HCT116 (cell line): ENCODE results near the gene CFAP74. TPM values are rescaled to one million over a fixed set of nuclear protein-coding genes. Genes with fewer than 3 reads are reported as not detected.
A peak's percentile ranks its signal among the peaks of the same experiment; 100 is the strongest.

ENCODE experiments used
- ATAC-seq: fragments of 200-7000 bp; cut with Tn5 transposase; 2 replicates; pipeline ENCODE4 v1.9.1; 2020; ENCODE audit warnings: mild to moderate bottlenecking, moderate library complexity
- BruUV-seq: library from RNA; stranded (reverse); fragments of 400-500 nt; replicated peaks from 2 replicates; lab custom pipeline; 2021; lab: Mats Ljungman, UMichigan
- CTCF ChIA-PET: fragments of 300-600 bp; sonication (Branson Sonifier 250); formaldehyde crosslinking; loops from one replicate; lab custom pipeline; 2021; ENCODE audit warnings: antibody characterized with exemption; lab: Charles Lee
- POLR2A ChIA-PET: fragments of 300-600, 350-600 bp; sonication (Branson Sonifier 250); formaldehyde crosslinking; loops from one replicate; lab custom pipeline; 2021; ENCODE audit warnings: antibody characterized with exemption; lab: Charles Lee
- RAD21 ChIA-PET, 2 experiments: fragments of 300-600 bp; sonication (Branson Sonifier 250); formaldehyde crosslinking; loops; one replicate each; lab custom pipeline; 2023; ENCODE audit warnings: low total read pairs in 2 of 2; ENCODE audit not compliant: uncharacterized antibody in 2 of 2, unreplicated experiment in 2 of 2, low non-redundant PET in 1 of 2; lab: Charles Lee
- DNase-seq: peaks from one replicate; pipeline ENCODE4 v3.0.0-alpha.2; 2010; ENCODE audit warnings: low read depth, low spot score
- H2AFZ ChIP-seq: fragments of 200-600 bp; shearing (Covaris generic), sonication (generic); 2 replicates; pipeline ENCODE4 v1.6.1; 2017; ENCODE audit warnings: low read depth, mixed run types, mixed read lengths, antibody characterized with exemption, low read length; ENCODE audit not compliant: poor library complexity, severe bottlenecking
- H3K27ac ChIP-seq: 2 replicates; pipeline ENCODE4 v1.5.1; 2012; ENCODE audit warnings: low read depth, low read length
- H3K27me3 ChIP-seq: fragments of 200-600 bp; sonication (generic); 2 replicates; pipeline ENCODE4 v1.6.1; 2016; ENCODE audit warnings: mixed run types, low read length, mixed read lengths; ENCODE audit not compliant: insufficient read depth
- H3K36me3 ChIP-seq, 2 experiments: fragments of 200-500 bp in 1 of 2; fragments of 200-600 bp in 1 of 2; sonication (Bioruptor generic) in 1 of 2; sonication (generic) in 1 of 2; 2 replicates each; pipeline versions ENCODE4 v1.5.1 to v1.6.1; 2014 to 2016; ENCODE audit warnings: low read length in 2 of 2, inconsistent platforms in 1 of 2, mixed read lengths in 1 of 2, mixed run types in 1 of 2; ENCODE audit not compliant: insufficient read depth in 2 of 2, control insufficient read depth in 1 of 2
- H3K4me1 ChIP-seq, 2 experiments: fragments of 200-600 bp in 1 of 2; sonication (generic) in 1 of 2; 2 replicates each; pipeline versions ENCODE4 v1.5.1 to v1.6.1; 2012 to 2017; ENCODE audit warnings: low read length in 2 of 2, inconsistent platforms in 1 of 2, mild to moderate bottlenecking in 1 of 2, mixed read lengths in 1 of 2, mixed run types in 1 of 2, moderate library complexity in 1 of 2; ENCODE audit not compliant: insufficient read depth in 2 of 2, control insufficient read depth in 1 of 2
- H3K4me2 ChIP-seq: fragments of 200-600 bp; sonication (generic); 2 replicates; pipeline ENCODE4 v1.6.1; 2017; ENCODE audit warnings: mixed run types, low read length, mixed read lengths
- H3K4me3 ChIP-seq, 2 experiments: fragments of 200-600 bp in 1 of 2; sonication (generic) in 1 of 2; replicated peaks in 1 of 2; 2 replicates each; pipeline ENCODE4 v1.5.1; 2011 to 2016; ENCODE audit warnings: low read length in 2 of 2, control low read depth in 1 of 2, low read depth in 1 of 2, mild to moderate bottlenecking in 1 of 2, mixed read lengths in 1 of 2, mixed run types in 1 of 2
- H3K79me2 ChIP-seq: fragments of 200-600 bp; sonication (generic); 2 replicates; pipeline ENCODE4 v1.6.1; 2017; ENCODE audit warnings: mild to moderate bottlenecking, mixed run types, low read length, moderate library complexity, mixed read lengths; ENCODE audit not compliant: insufficient read depth
- H3K9ac ChIP-seq: fragments of 200-600 bp; sonication (generic); 2 replicates; pipeline ENCODE4 v1.6.1; 2016; ENCODE audit warnings: low read length, mixed read lengths
- H3K9me2 ChIP-seq: fragments of 200-600 bp; sonication (generic), shearing (Covaris generic); 2 replicates; pipeline ENCODE4 v1.6.1; 2017; ENCODE audit warnings: mixed run types, mild to moderate bottlenecking, moderate library complexity; ENCODE audit not compliant: insufficient read depth
- H3K9me3 ChIP-seq, 2 experiments: fragments of 200-500 bp in 1 of 2; fragments of 200-600 bp in 1 of 2; sonication (Bioruptor generic) in 1 of 2; sonication (generic) in 1 of 2; 2 replicates each; pipeline ENCODE4 v1.6.1; 2014 to 2017; ENCODE audit warnings: low read length in 2 of 2, mixed read lengths in 2 of 2, inconsistent platforms in 1 of 2, low read depth in 1 of 2, mild to moderate bottlenecking in 1 of 2, mixed run types in 1 of 2, moderate library complexity in 1 of 2; ENCODE audit not compliant: control insufficient read depth in 1 of 2, insufficient read depth in 1 of 2
- H4K20me1 ChIP-seq: fragments of 200-600 bp; sonication (generic), shearing (Covaris generic); 2 replicates; pipeline ENCODE4 v1.6.1; 2017; ENCODE audit warnings: mixed run types, mild to moderate bottlenecking, moderate library complexity; ENCODE audit not compliant: insufficient read depth
- CEBPB ChIP-seq: IDR thresholded peaks from 2 replicates; pipeline ENCODE4 v1.6.1; 2012; ENCODE audit warnings: low read depth
- EGR1 ChIP-seq: IDR thresholded peaks from 2 replicates; pipeline ENCODE4 v1.6.1; 2012; ENCODE audit warnings: low read depth
- POLR2A ChIP-seq: IDR thresholded peaks from 2 replicates; pipeline ENCODE4 v1.7.0; 2011; ENCODE audit warnings: borderline replicate concordance; ENCODE audit not compliant: insufficient read depth, insufficient read length; ENCODE audit errors: extremely low read depth
- POLR2AphosphoS5 ChIP-seq: IDR thresholded peaks from 2 replicates; pipeline ENCODE4 v1.6.1; 2011; ENCODE audit warnings: mild to moderate bottlenecking, low read depth, low read length, moderate library complexity
- SRF ChIP-seq: IDR thresholded peaks from 2 replicates; pipeline ENCODE4 v1.6.1; 2012; ENCODE audit warnings: low read depth
- YY1 ChIP-seq: IDR thresholded peaks from 2 replicates; pipeline ENCODE4 v1.6.1; 2011; ENCODE audit warnings: low read length, low read depth, moderate library complexity, mild to moderate bottlenecking; ENCODE audit not compliant: insufficient replicate concordance; ENCODE audit errors: extremely low read depth
- intact Hi-C: fragments of 100-400 bp; cut with micrococcal nuclease; formaldehyde crosslinking; loops from 2 replicates; pipeline ENCODE4 v1.10.0; 2022
- total RNA-seq: library from RNA; stranded (reverse); gene quantifications from one replicate; pipeline ENCODE4 v1.2.1, GENCODE V29; 2021; ENCODE audit not compliant: unreplicated experiment
- TF ChIP-seq, protein P1 (sequence below): IDR thresholded peaks from 2 replicates; pipeline ENCODE4 v1.6.1; 2012; ENCODE audit warnings: low read depth
- TF ChIP-seq, protein P2 (sequence below): IDR thresholded peaks from 2 replicates; pipeline ENCODE4 v1.6.1; 2011; ENCODE audit warnings: mild to moderate bottlenecking, low read length, moderate library complexity; ENCODE audit not compliant: insufficient replicate concordance; ENCODE audit errors: extremely low read depth

CFAP74 gene
- total RNA-seq, 1 experiment from 2014 or later: 4.9 TPM

DNA sequence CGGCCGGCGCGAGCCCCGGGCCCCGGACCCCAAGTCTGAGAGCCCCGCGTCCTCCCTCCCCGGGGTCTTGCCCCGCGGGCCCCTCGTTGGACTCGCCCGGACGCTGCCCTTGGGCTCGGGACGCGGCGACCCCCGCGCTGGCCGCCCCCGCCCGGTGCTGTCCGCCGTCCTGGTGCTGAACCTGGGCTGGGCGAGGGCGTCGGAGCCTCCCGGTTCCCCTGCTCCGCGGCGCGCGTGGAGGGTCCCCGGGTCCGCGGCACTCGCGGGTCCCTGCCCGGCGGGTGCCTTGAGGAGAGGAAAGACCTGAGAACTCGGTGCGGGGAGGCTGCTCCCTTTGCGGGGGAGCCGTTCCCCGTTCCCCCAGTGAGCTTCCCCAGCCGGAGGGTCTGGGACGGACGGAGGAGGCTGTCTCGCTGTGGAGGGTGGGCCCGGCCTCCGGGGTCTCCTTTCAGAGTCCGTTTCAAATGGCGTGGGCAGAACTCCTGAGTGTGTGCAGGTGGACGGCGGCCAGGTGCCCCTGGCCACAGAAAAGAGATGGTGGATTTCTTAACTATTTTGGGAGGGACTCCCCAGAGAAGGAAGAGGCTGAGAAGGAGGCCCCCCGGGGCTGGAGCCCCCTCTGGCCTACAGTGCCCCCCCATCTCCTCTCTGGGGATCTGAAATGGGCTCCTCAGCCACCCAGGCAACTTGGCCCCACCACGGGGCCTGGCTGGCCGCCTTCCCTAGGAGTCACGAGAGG, 16.2 kb upstream of the CFAP74 start:
- no peak overlapping the region for H3K27ac ChIP-seq
- ChIA-PET POLR2A (no interaction called here), CTCF (interaction anchor here (1.0 to 1.4 kb wide), 2 partner anchors 25 kb away, joined by 3 to 4 read pairs; no protein-coding TSS in a partner anchor), RAD21 (no interaction called here)
- no peaks in the 10 kb centered on the region for H3K27me3 ChIP-seq
- peaks cover 3 to 21% of the 10 kb centered on the region in 2 experiments; a peak in 3 of 4 replicates for H3K4me1 ChIP-seq
- ATAC-seq (peak; percentile 39), DNase-seq (no peak)
- H4K20me1 ChIP-seq: no peaks in the 10 kb centered on the region
- TF ChIP-seq, protein P1, sequence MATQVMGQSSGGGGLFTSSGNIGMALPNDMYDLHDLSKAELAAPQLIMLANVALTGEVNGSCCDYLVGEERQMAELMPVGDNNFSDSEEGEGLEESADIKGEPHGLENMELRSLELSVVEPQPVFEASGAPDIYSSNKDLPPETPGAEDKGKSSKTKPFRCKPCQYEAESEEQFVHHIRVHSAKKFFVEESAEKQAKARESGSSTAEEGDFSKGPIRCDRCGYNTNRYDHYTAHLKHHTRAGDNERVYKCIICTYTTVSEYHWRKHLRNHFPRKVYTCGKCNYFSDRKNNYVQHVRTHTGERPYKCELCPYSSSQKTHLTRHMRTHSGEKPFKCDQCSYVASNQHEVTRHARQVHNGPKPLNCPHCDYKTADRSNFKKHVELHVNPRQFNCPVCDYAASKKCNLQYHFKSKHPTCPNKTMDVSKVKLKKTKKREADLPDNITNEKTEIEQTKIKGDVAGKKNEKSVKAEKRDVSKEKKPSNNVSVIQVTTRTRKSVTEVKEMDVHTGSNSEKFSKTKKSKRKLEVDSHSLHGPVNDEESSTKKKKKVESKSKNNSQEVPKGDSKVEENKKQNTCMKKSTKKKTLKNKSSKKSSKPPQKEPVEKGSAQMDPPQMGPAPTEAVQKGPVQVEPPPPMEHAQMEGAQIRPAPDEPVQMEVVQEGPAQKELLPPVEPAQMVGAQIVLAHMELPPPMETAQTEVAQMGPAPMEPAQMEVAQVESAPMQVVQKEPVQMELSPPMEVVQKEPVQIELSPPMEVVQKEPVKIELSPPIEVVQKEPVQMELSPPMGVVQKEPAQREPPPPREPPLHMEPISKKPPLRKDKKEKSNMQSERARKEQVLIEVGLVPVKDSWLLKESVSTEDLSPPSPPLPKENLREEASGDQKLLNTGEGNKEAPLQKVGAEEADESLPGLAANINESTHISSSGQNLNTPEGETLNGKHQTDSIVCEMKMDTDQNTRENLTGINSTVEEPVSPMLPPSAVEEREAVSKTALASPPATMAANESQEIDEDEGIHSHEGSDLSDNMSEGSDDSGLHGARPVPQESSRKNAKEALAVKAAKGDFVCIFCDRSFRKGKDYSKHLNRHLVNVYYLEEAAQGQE: peak; percentile 68
- TF ChIP-seq SRF (no peak), EGR1 (peak; percentile 72)
- 0 out of 2 replicates have a peak overlapping the region, but pooled peaks have one; percentile 27 for H3K9ac ChIP-seq
- H3K4me3 ChIP-seq: peak overlapping the region; percentile 30 to 50
- no peak overlapping the region for H2AFZ ChIP-seq
- H3K9me2 ChIP-seq: no peaks in the 10 kb centered on the region
- H3K9me3 ChIP-seq: no peaks in the 10 kb centered on the region
- no peaks in the 10 kb centered on the region for H3K79me2 ChIP-seq
- intact Hi-C loops: no loop called here
- no TSS peak for BruUV-seq
- peak overlapping the region; percentile 67 for H3K4me2 ChIP-seq
- no peaks in the 10 kb centered on the region for H3K36me3 ChIP-seq

DNA sequence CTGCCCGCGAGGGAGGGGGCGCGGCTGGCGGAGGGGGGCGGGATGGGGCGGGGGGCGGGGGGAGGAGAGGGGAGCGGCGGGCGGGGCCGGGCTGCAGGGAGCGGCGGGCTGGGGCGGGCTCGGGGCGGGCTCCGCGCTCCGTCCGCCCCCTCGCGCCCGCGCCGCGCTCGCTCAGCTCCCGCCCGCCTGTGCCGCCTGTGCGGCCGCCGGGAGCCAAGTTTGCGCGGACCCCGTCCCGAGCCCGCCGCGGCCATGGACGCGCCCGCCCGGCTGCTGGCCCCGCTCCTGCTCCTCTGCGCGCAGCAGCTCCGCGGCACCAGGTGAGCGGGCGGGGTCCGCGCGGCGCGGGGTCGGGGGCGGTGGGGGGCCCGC, 15.6 kb upstream of the CFAP74 start, which contains the start of gene GABRD:
TSS of gene GABRD (plus strand) at position 174 of the 372 bp plus-strand sequence. CDS start at position 253, 79 bp downstream.
- ATAC-seq (peak; percentile 90), DNase-seq (no peak)
- Histone ChIP-seq H3K36me3 (no peaks in the 10 kb centered on the region), H3K9ac (0 out of 2 replicates have a peak within 1 kb of the TSS, but pooled peaks have one; percentile 27), H3K4me2 (peak within 1 kb of the TSS; percentile 67), H3K9me2 (no peaks in the 10 kb centered on the region), H3K4me1 (peaks cover 3 to 27% of the 10 kb centered on the region in 2 experiments; a peak in 3 of 4 replicates), H4K20me1 (no peaks in the 10 kb centered on the region), H3K27ac (no peak within 1 kb of the TSS), H3K4me3 (peak within 1 kb of the TSS; percentile 30 to 50), H3K9me3 (no peaks in the 10 kb centered on the region), H3K79me2 (no peaks in the 10 kb centered on the region), H2AFZ (no peak within 1 kb of the TSS), H3K27me3 (no peaks in the 10 kb centered on the region)
- CTCF ChIA-PET: interaction anchor here (1.4 kb wide), 1 partner anchor 26 kb away, joined by 4 read pairs; no protein-coding TSS in a partner anchor
- no TSS peak for BruUV-seq
- POLR2A ChIA-PET: no interaction called here
- TF ChIP-seq, protein P2, sequence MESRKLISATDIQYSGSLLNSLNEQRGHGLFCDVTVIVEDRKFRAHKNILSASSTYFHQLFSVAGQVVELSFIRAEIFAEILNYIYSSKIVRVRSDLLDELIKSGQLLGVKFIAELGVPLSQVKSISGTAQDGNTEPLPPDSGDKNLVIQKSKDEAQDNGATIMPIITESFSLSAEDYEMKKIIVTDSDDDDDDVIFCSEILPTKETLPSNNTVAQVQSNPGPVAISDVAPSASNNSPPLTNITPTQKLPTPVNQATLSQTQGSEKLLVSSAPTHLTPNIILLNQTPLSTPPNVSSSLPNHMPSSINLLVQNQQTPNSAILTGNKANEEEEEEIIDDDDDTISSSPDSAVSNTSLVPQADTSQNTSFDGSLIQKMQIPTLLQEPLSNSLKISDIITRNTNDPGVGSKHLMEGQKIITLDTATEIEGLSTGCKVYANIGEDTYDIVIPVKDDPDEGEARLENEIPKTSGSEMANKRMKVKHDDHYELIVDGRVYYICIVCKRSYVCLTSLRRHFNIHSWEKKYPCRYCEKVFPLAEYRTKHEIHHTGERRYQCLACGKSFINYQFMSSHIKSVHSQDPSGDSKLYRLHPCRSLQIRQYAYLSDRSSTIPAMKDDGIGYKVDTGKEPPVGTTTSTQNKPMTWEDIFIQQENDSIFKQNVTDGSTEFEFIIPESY: no peak
- TF ChIP-seq POLR2A: no peak
- TF ChIP-seq CEBPB: no peak
- TF ChIP-seq EGR1: no peak
- no peak for TF ChIP-seq YY1
- TF ChIP-seq POLR2AphosphoS5: peak; percentile 45; the same call in 1 of the 2 replicates
- intact Hi-C loops: no loop called here
- RAD21 ChIA-PET: no interaction called here
